ENCODE results near the gene APP.

DNA sequence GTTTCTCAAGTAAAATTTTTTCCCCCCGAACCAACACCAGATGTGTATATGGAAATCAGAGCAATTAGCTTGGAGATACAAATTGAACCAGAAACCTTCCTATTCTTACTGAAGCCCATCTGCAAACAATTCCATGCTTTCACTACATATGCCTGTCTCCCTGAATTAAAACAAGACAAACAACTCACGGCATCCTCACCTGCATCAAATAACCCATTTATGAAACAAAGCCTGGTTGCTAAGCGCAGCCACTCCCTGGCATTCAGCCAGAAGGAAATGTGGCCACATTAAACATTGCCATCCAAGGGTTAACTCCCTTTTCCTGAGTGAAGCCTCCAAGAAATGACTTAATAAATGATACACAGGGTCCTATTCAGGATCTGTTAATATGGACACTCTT is 55.3 kb downstream of the APP start:
- TF ChIP-seq POLR2A (IDR thresholded peaks at IDR 0.05; ENCODE audit: low read depth, low read length): no peak
- no peak for TF ChIP-seq TAF1 (IDR thresholded peaks at IDR 0.05; ENCODE audit: borderline replicate concordance, low read depth, low read length)
- no peak for TF ChIP-seq POLR2AphosphoS5 (IDR thresholded peaks at IDR 0.05; ENCODE audit: low read depth, low read length)
